Endothelial cell of umbilical vein (primary cell): ENCODE measurements around the gene PEX10. TPM values are rescaled to one million over a fixed set of nuclear protein-coding genes. Genes with fewer than 3 reads are reported as not detected.

Experiments
- BruUV-seq: library from RNA; stranded (reverse); fragments of 400-500 nt; replicated peaks from 2 replicates; lab custom pipeline; 2021; lab: Mats Ljungman, UMichigan
- CTCF ChIA-PET: fragments of 300-600, 350-600 bp; sonication (Branson Sonifier 250); formaldehyde crosslinking; loops from one replicate; lab custom pipeline; 2021; ENCODE audit warnings: antibody characterized with exemption, inconsistent platforms; lab: Charles Lee
- POLR2A ChIA-PET: fragments of 300-600, 350-600 bp; sonication (Branson Sonifier 250); formaldehyde crosslinking; loops from one replicate; lab custom pipeline; 2021; ENCODE audit warnings: antibody characterized with exemption, inconsistent platforms; lab: Charles Lee
- DNase-seq: peaks from one replicate; pipeline ENCODE4 v3.0.0-alpha.2; 2011; ENCODE audit warnings: low read depth, low spot score
- FAIRE-seq: peaks from 2 replicates; lab custom pipeline; 2011; peaks lifted over from hg19 to GRCh38; lab: Jason Lieb, UNC
- H2AFZ ChIP-seq: 2 replicates; pipeline ENCODE4 v1.6.0; 2012; ENCODE audit warnings: low read depth, low read length, control low read depth, inconsistent platforms
- H3K27ac ChIP-seq: 2 replicates; pipeline ENCODE4 v1.5.1; 2011; ENCODE audit warnings: low read depth, mild to moderate bottlenecking, control low read depth, low read length, moderate library complexity; ENCODE audit not compliant: insufficient read depth
- H3K27me3 ChIP-seq, 2 experiments: 2 replicates each; pipeline versions ENCODE4 v1.6.0 to v1.6.1; 2011; ENCODE audit warnings: low read length in 2 of 2, mixed read lengths in 1 of 2; ENCODE audit not compliant: control insufficient read depth in 2 of 2, insufficient read depth in 2 of 2
- H3K36me3 ChIP-seq, 2 experiments: 2 replicates in 1 of 2; 3 replicates in 1 of 2; pipeline ENCODE4 v1.5.1; 2011; ENCODE audit warnings: low read length in 2 of 2, mild to moderate bottlenecking in 1 of 2, moderate library complexity in 1 of 2; ENCODE audit not compliant: control insufficient read depth in 2 of 2, insufficient read depth in 2 of 2; ENCODE audit errors: extremely low read depth in 1 of 2
- H3K4me1 ChIP-seq: 3 replicates; pipeline ENCODE4 v1.5.1; 2011; ENCODE audit warnings: mild to moderate bottlenecking, low read length; ENCODE audit not compliant: control insufficient read depth, insufficient read depth; ENCODE audit errors: extremely low read depth
- H3K4me2 ChIP-seq: 2 replicates; pipeline ENCODE4 v1.6.1; 2011; ENCODE audit warnings: low read length, control low read depth, mixed read lengths; ENCODE audit not compliant: insufficient read depth
- H3K4me3 ChIP-seq, 3 experiments: fragments of 200-600 bp in 1 of 3; sonication (generic), shearing (Covaris generic) in 1 of 3; replicated peaks in 1 of 3; 2 replicates each; pipeline ENCODE4 v1.5.1; 2011 to 2016; ENCODE audit warnings: control low read depth in 3 of 3, low read length in 3 of 3, mild to moderate bottlenecking in 2 of 3, inconsistent platforms in 1 of 3, low read depth in 1 of 3, moderate library complexity in 1 of 3; ENCODE audit not compliant: insufficient read depth in 1 of 3
- H3K79me2 ChIP-seq: 2 replicates; pipeline ENCODE4 v1.6.0; 2012; ENCODE audit warnings: low read length, inconsistent platforms; ENCODE audit not compliant: control insufficient read depth, insufficient read depth
- H3K9ac ChIP-seq: replicated peaks from 2 replicates; pipeline ENCODE3; 2011; ENCODE audit warnings: low read length, control low read depth; ENCODE audit not compliant: insufficient read depth; ENCODE audit errors: extremely low read depth
- H3K9me1 ChIP-seq: replicated peaks from 3 replicates; pipeline ENCODE4 v1.6.0; 2011; ENCODE audit warnings: mild to moderate bottlenecking, low read length; ENCODE audit not compliant: control insufficient read depth, insufficient read depth; ENCODE audit errors: extremely low read depth
- H3K9me3 ChIP-seq: replicated peaks from 2 replicates; pipeline ENCODE4 v1.5.1; 2012; ENCODE audit warnings: low read length, inconsistent platforms; ENCODE audit not compliant: control insufficient read depth, insufficient read depth
- H4K20me1 ChIP-seq: replicated peaks from 2 replicates; pipeline ENCODE3; 2011; ENCODE audit warnings: mild to moderate bottlenecking, low read length; ENCODE audit not compliant: control insufficient read depth, insufficient read depth; ENCODE audit errors: extremely low read depth
- CTCF ChIP-seq, 2 donors: IDR thresholded peaks; 1 replicate in 1 of 2; 2 replicates in 1 of 2; pipeline ENCODE4 v1.5.1; 2011; ENCODE audit warnings: low read length in 2 of 2, mild to moderate bottlenecking in 2 of 2, moderate library complexity in 2 of 2, control low read depth in 1 of 2, inconsistent platforms in 1 of 2, low read depth in 1 of 2; ENCODE audit not compliant: insufficient read depth in 1 of 2; ENCODE audit errors: extremely low read depth in 1 of 2
- EZH2 ChIP-seq: IDR thresholded peaks from 2 replicates; pipeline ENCODE4 v1.6.1; 2012; ENCODE audit warnings: borderline replicate concordance, low read depth, mild to moderate bottlenecking, moderate library complexity, low read length, inconsistent platforms; ENCODE audit not compliant: severe bottlenecking
- FOS ChIP-seq: IDR thresholded peaks from 2 replicates; pipeline ENCODE4 v1.6.1; 2011; ENCODE audit warnings: mild to moderate bottlenecking, low read length, moderate library complexity, borderline replicate concordance; ENCODE audit not compliant: insufficient read depth
- GATA2 ChIP-seq: IDR thresholded peaks from 2 replicates; pipeline ENCODE4 v1.7.0; 2011; ENCODE audit warnings: low read depth, mild to moderate bottlenecking, moderate library complexity, mixed read lengths, low read length; ENCODE audit not compliant: insufficient read length, insufficient read depth
- JUN ChIP-seq: IDR thresholded peaks from 2 replicates; pipeline ENCODE4 v1.6.1; 2011; ENCODE audit warnings: borderline replicate concordance, low read depth; ENCODE audit not compliant: insufficient read length, insufficient read depth
- MYC ChIP-seq: IDR thresholded peaks from one replicate; pipeline ENCODE4 v1.6.1; 2011; ENCODE audit warnings: mild to moderate bottlenecking, low read depth, low read length
- POLR2AphosphoS5 ChIP-seq: IDR thresholded peaks from 2 replicates; pipeline ENCODE4 v1.6.1; 2012; ENCODE audit warnings: low read depth, mild to moderate bottlenecking, control low read depth, low read length, moderate library complexity; ENCODE audit not compliant: insufficient read depth
- dilution Hi-C: fragments of 300-500 bp; cut with MboI; formaldehyde crosslinking; loops from one replicate; pipeline ENCODE4 v1.15.0; 2019; ENCODE audit warnings: low sequenced_read_pairs; ENCODE audit not compliant: extremely low pct_ligation_motif_present
- intact Hi-C: fragments of 100-400 bp; cut with micrococcal nuclease; formaldehyde crosslinking; loops from one replicate; pipeline ENCODE4 v1.10.0; 2022
- polyA plus RNA-seq, 4 experiments: library from polyadenylated mRNA; depleted of rRNA in 3 of 4; stranded (reverse) in 3 of 4; unstranded in 1 of 4; fragments of >200 nt; gene quantifications; 2 replicates each; pipeline versions ENCODE4 v1.2.1 to v1.2.3, GENCODE V29; 2011 to 2012; ENCODE audit warnings: missing spikeins in 1 of 4
- total RNA-seq: library from RNA; stranded (reverse); gene quantifications from 2 replicates; pipeline ENCODE4 v1.2.3, GENCODE V29; 2021

Gene PEX10
- total and polyA plus RNA-seq, 2 donors (not counting 3 experiments of a cell fraction or from before 2014, with no cell fraction given) = 25.1 to 26.7 TPM

GRCh38 chr1:2444138-2444591 is 31.8 kb upstream of the PEX10 start:
- no peak overlapping the region for H3K27ac ChIP-seq
- no peak overlapping the region for H3K4me2 ChIP-seq
- ChIA-PET POLR2A (no interaction called here), CTCF (interaction anchor here (0.6 to 1.0 kb wide), 2 partner anchors 65 to 104 kb away, joined by 3 read pairs; no protein-coding TSS in a partner anchor)
- BruUV-seq = no TSS peak
- no peak overlapping the region for H2AFZ ChIP-seq
- dilution Hi-C loops (no loop called here), intact Hi-C loops (no loop called here)
- H3K9me3 ChIP-seq = no peaks in the 10 kb centered on the region
- H3K36me3 ChIP-seq = no peaks in the 10 kb centered on the region
- no peak for DNase-seq
- H3K9me1 ChIP-seq = no peaks in the 10 kb centered on the region
- FAIRE-seq = no peak
- no peak overlapping the region for H3K9ac ChIP-seq
- H3K4me1 ChIP-seq = peaks cover 10% of the 10 kb centered on the region
- H3K27me3 ChIP-seq = peaks cover 6 to 13% of the 10 kb centered on the region in 2 experiments
- H3K79me2 ChIP-seq = no peaks in the 10 kb centered on the region
- no peaks in the 10 kb centered on the region for H4K20me1 ChIP-seq
- no peak overlapping the region for H3K4me3 ChIP-seq
- TF ChIP-seq GATA2 (no peak), JUN (no peak), EZH2 (peak; percentile 53)

- dilution Hi-C loops = no loop called here
- no peak for TF ChIP-seq MYC
- TF ChIP-seq GATA2 = no peak
- TF ChIP-seq FOS = no peak
- TF ChIP-seq POLR2AphosphoS5 = no peak
- peak; percentile 10 to 26 for TF ChIP-seq CTCF (IDR thresholded peaks at IDR 0.05; ENCODE audit: extremely low read depth in 1 of 2, insufficient read depth in 1 of 2, low read depth in 1 of 2, low read length in 2 of 2)
- TF ChIP-seq EZH2 = peak; percentile 65
- FAIRE-seq (no peak), DNase-seq (no peak)
- Histone ChIP-seq H3K9ac (no peak overlapping the region), H3K36me3 (no peaks in the 10 kb centered on the region), H2AFZ (no peak overlapping the region), H3K79me2 (no peaks in the 10 kb centered on the region), H3K27ac (no peak overlapping the region), H3K9me3 (no peaks in the 10 kb centered on the region), H3K9me1 (no peaks in the 10 kb centered on the region), H3K4me3 (no peak overlapping the region), H3K4me1 (peaks cover 10% of the 10 kb centered on the region), H4K20me1 (no peaks in the 10 kb centered on the region), H3K4me2 (no peak overlapping the region), H3K27me3 (peaks cover 6 to 13% of the 10 kb centered on the region in 2 experiments)
- intact Hi-C loops = loop anchor here (2.0 kb wide), 1 partner anchor 103 kb away; no protein-coding TSS in a partner anchor
- CTCF ChIA-PET = interaction anchor here (0.6 to 1.0 kb wide), 2 partner anchors 65 to 105 kb away, joined by 3 read pairs; no protein-coding TSS in a partner anchor
- POLR2A ChIA-PET = no interaction called here
- BruUV-seq = no TSS peak
These were observed 31.1 kb upstream of the PEX10 start for GRCh38 chr1:2443277-2444137.
